GM12891 (cell line): Measurements from ENCODE around the gene ZNF789.

Experiments
- POLR2A ChIP-seq: IDR thresholded peaks from 2 replicates; pipeline ENCODE4 v1.6.1; 2011; ENCODE audit warnings: low read depth, low read length, control low read depth
- POLR2AphosphoS5 ChIP-seq: IDR thresholded peaks from 2 replicates; pipeline ENCODE4 v1.6.1; 2011; ENCODE audit warnings: low read depth, low read length, control low read depth

DNA sequence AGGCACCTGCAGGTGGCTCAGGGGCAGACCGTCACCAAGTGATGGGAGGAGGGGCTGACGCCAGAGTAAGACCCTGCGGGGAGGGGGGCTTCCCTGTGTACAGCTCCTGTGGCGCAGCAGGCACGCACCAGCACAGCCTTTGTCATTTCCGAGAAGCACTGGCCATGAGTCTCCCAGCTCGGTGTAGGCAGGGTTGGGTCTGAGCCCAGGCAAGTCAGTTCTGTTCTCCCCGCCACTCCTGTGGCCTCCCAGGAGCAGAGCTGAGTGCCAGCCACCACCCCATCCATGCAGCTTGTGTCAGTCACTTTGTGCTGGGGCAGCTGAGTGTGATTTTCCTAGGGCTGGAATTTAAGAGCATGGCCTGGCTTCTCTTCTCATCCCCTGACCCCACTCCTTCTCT, 20.8 kb upstream of the ZNF789 start:
- TF ChIP-seq POLR2AphosphoS5 (no peak), POLR2A (no peak)
